Measurements from ENCODE around the gene QPRT. TPM values are rescaled to one million over a fixed set of nuclear protein-coding genes. Genes with fewer than 3 reads are reported as not detected.
"Not testable (repeated sequence)": the region's sequence is repeated elsewhere in the genome, so short reads cannot be mapped to it uniquely, and the experiment has no call there.

Gene QPRT
- total RNA-seq, 1 donor from 2014 or later: 13.8 TPM

DNA sequence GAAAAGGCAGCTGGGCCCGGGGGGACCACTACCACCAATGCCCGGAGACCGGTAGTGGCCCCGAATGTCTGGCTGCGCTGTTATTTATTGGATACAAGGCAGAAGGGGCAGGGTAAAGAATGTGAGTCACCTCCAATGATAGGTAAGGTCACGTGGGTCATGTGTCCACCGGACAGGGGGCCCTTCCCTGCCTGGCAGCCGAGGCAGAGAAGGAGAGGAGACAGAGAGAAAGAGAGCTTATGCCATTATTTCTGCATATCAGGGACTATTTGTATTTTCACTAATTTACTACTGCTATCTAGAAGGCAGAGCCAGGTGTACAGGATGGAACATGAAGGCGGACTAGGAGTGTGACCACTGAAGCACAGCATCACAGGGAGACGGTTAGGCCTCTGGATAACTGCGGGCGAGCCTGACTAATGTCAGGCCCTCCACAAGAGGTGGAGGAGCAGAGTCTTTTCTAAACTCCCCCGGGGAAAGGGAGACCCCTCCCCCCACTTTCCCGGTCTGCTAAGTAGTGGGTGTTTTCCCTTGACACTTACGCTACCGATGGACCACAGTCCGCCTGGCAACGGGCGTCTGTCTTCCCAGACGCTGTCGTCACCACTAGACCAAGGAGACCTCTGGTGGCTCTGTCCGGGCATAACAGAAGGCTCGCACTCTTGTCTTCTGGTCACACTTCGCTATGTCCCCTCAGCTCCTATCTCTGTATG, 42.3 kb downstream of the QPRT start:
- intact Hi-C loops (cut with DNase I); H3K27ac ChIP-seq; H3K27me3 ChIP-seq; H3K36me3 ChIP-seq; H3K9me3 ChIP-seq; H3K4me1 ChIP-seq; DNase-seq (ENCODE audit: extremely low spot score in 2 of 2); H3K4me3 ChIP-seq: not testable (repeated sequence)
- TF ChIP-seq, protein P1, sequence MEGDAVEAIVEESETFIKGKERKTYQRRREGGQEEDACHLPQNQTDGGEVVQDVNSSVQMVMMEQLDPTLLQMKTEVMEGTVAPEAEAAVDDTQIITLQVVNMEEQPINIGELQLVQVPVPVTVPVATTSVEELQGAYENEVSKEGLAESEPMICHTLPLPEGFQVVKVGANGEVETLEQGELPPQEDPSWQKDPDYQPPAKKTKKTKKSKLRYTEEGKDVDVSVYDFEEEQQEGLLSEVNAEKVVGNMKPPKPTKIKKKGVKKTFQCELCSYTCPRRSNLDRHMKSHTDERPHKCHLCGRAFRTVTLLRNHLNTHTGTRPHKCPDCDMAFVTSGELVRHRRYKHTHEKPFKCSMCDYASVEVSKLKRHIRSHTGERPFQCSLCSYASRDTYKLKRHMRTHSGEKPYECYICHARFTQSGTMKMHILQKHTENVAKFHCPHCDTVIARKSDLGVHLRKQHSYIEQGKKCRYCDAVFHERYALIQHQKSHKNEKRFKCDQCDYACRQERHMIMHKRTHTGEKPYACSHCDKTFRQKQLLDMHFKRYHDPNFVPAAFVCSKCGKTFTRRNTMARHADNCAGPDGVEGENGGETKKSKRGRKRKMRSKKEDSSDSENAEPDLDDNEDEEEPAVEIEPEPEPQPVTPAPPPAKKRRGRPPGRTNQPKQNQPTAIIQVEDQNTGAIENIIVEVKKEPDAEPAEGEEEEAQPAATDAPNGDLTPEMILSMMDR (IDR thresholded peaks at IDR 0.05): peak in 2 of 3 experiments; percentile 12 to 39

DNA sequence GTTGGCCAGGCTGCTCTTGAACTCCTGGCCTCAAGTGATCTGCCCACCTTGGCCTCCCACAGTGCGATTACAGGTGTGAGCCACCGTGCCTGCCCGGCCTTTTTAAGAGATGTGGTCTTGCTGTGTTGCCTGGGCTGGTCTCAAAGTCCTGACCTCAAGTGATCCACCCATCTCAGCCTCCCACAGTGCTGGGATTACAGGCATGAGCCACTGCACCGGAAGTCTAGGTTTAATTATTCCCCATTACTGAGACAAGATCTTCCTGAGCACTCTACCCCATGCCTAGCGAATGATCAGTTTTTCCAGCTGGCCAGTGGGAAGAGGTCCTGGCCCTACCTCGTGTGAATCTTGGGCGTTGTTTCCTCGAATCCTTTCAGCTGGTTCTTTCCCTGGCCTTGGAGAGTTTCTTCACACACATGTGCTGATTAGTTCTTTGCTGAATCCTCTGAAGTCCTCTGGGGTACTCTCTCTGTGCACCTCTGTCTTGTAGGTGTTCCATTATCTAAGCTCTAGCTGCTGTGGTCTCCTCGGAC, 47.9 kb downstream of the QPRT start:
- intact Hi-C loops (cut with DNase I): loop anchor here (2.0 kb wide), 1 partner anchor 24 kb away; no protein-coding TSS in a partner anchor
- DNase-seq (ENCODE audit: extremely low spot score in 2 of 2): no peak
- no peak for TF ChIP-seq POLR2AphosphoS5 (IDR thresholded peaks at IDR 0.05; ENCODE audit: insufficient read depth in 1 of 2, low read depth in 1 of 2)
- TF ChIP-seq POLR2A (IDR thresholded peaks at IDR 0.05): no peak
- TF ChIP-seq, protein P1 (IDR thresholded peaks at IDR 0.05): no peak
- Histone ChIP-seq H3K4me1 (no peaks in the 10 kb centered on the region), H3K4me3 (no peak overlapping the region), H3K27me3 (no peaks in the 10 kb centered on the region), H3K36me3 (no peaks in the 10 kb centered on the region), H3K9me3 (no peaks in the 10 kb centered on the region), H3K27ac (no peak overlapping the region)

DNA sequence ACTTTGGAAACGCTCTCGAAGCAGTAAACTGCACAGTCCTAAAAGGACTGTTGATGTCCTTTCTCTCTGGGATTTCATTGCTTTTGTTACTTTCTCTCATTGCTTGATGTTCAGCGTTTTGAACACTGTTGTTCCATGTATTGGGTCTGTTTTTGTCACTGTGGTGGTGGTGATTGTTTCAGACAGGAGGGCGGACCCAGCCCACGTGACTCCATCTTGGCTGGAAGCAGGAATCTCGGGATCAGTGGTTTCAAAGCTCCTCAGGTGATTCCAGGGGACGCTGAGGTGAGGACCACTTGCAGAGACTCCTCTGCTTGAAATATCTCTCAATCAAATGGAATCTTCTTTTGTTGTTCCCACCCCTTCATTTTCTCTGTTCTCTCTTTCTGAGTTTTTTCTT, 48.5 kb downstream of the QPRT start:
- Histone ChIP-seq H3K36me3 (no peaks in the 10 kb centered on the region), H3K4me3 (no peak overlapping the region), H3K9me3 (no peaks in the 10 kb centered on the region), H3K4me1 (no peaks in the 10 kb centered on the region), H3K27me3 (no peaks in the 10 kb centered on the region), H3K27ac (no peak overlapping the region)
- intact Hi-C loops (cut with DNase I): loop anchor here (2.0 kb wide), 1 partner anchor 25 kb away; no protein-coding TSS in a partner anchor
- DNase-seq (ENCODE audit: extremely low spot score in 2 of 2): no peak
- TF ChIP-seq, protein P1 (IDR thresholded peaks at IDR 0.05): no peak
- TF ChIP-seq POLR2AphosphoS5 (IDR thresholded peaks at IDR 0.05; ENCODE audit: insufficient read depth in 1 of 2, low read depth in 1 of 2) (no peak), POLR2A (IDR thresholded peaks at IDR 0.05) (no peak)

DNA sequence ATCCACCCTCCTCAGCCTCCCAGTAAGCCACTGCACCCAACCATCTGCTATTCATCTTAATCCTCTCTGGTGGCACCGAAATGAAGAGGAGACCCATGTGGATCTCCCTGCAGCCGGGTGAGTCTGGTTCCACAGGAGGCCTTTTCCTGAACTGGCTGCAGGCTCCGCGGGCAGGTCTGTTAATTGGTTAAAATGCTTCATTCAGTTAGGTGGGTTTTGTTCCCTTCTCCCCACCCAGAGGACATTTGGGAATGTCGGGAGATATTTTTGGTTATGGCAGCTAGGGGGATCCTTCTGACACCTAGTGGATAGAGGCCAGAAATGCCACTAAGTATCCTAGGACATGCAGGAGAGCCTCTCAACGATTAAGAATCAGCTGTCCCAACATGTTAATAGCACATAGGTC, 50.1 kb downstream of the QPRT start:
- Histone ChIP-seq H3K9me3 (no peaks in the 10 kb centered on the region), H3K27ac (no peak overlapping the region), H3K36me3 (no peaks in the 10 kb centered on the region), H3K27me3 (no peaks in the 10 kb centered on the region), H3K4me3 (no peak overlapping the region), H3K4me1 (no peaks in the 10 kb centered on the region)
- no peak for TF ChIP-seq POLR2AphosphoS5 (IDR thresholded peaks at IDR 0.05; ENCODE audit: insufficient read depth in 1 of 2, low read depth in 1 of 2)
- TF ChIP-seq POLR2A (IDR thresholded peaks at IDR 0.05): no peak
- TF ChIP-seq, protein P1 (IDR thresholded peaks at IDR 0.05): peak in 1 of 3 experiments; percentile 32
- no peak for DNase-seq (ENCODE audit: extremely low spot score in 2 of 2)
- intact Hi-C loops (cut with DNase I): no loop called here

DNA sequence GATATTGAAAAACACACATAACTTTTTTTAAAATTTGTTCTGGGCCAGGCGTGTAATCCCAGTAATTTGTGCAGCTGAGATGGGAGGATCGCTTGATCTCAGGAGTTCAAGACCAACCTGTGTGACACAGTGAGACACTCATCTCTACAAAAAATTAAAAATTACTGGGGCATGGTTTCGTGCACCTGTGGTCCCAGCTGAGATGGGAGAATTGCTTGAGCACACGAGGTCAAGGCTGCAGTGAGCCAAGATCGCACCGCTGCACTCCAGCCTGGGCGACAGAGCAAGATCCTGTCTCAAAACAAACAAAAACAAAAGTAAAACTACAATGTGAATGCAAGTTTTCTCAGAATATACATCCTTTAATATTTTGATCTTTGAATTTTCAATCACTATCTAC, 51.7 kb downstream of the QPRT start:
- TF ChIP-seq POLR2AphosphoS5 (IDR thresholded peaks at IDR 0.05; ENCODE audit: insufficient read depth in 1 of 2, low read depth in 1 of 2) (no peak), POLR2A (IDR thresholded peaks at IDR 0.05) (no peak)
- TF ChIP-seq, protein P1 (IDR thresholded peaks at IDR 0.05): no peak
- no peaks in the 10 kb centered on the region for H3K36me3 ChIP-seq
- intact Hi-C loops (cut with DNase I): no loop called here
- no peaks in the 10 kb centered on the region for H3K4me1 ChIP-seq
- H3K27me3 ChIP-seq: no peaks in the 10 kb centered on the region
- no peak overlapping the region for H3K4me3 ChIP-seq
- H3K27ac ChIP-seq: no peak overlapping the region
- no peak for DNase-seq (ENCODE audit: extremely low spot score in 2 of 2)
- H3K9me3 ChIP-seq: no peaks in the 10 kb centered on the region

DNA sequence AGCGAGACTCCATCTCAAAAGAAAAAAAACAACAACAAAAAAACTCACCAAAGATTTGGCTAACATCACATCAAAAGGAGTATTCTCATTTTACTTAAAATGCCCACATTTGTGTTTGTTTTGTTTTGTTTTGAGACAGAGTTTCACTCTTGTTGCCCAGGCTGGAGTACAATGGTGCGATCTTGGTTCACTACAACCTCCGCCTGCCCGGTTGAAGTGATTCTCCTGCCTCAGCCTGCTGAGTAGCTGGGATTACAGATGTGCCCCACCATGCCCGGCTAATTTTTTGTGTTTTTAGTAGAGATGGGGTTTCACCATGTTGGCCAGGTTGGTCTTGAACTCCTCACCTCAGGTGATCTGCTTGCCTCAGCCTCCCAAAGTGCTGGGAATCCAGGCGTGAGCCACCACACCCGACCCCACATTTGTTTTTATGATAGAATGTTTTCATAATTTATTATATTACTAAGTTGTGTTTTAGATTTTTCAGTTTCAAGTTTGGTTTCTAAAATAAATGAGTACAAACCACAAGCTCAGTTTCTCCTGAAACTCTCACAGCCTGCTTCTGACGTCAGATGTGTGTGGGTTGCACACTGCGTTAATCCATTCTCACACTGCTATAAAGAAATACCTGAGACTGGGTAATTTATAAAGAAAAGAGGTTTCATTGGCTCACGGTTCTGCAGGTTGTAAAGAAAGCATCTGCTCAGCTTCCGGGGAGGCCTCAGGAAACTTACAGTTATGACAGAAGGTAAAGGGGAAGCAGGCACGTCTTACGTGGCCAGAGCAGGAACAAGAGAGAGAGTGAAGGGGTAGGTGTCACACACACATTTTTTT, 53.0 kb downstream of the QPRT start:
- H3K27me3 ChIP-seq; intact Hi-C loops (cut with DNase I); H3K36me3 ChIP-seq; DNase-seq (ENCODE audit: extremely low spot score in 2 of 2); H3K27ac ChIP-seq; H3K4me3 ChIP-seq; H3K9me3 ChIP-seq; H3K4me1 ChIP-seq: not testable (repeated sequence)
